ENCODE results near the gene PHF20.
"Not testable (repeated sequence)": the region's sequence is repeated elsewhere in the genome, so short reads cannot be mapped to it uniquely, and the experiment has no call there.

PHF20 gene

GRCh38 chr20:35910254-35910653, 138.4 kb downstream of the PHF20 start:
- in situ Hi-C loops (cut with MboI; ENCODE audit: low sequenced_read_pairs) = no loop called here

GRCh38 chr20:35912881-35913280, 141.1 kb downstream of the PHF20 start:
- in situ Hi-C loops (cut with MboI; ENCODE audit: low sequenced_read_pairs) = no loop called here

GRCh38 chr20:35917077-35917476, 145.3 kb downstream of the PHF20 start:
- in situ Hi-C loops (cut with MboI; ENCODE audit: low sequenced_read_pairs) = no loop called here

DNA sequence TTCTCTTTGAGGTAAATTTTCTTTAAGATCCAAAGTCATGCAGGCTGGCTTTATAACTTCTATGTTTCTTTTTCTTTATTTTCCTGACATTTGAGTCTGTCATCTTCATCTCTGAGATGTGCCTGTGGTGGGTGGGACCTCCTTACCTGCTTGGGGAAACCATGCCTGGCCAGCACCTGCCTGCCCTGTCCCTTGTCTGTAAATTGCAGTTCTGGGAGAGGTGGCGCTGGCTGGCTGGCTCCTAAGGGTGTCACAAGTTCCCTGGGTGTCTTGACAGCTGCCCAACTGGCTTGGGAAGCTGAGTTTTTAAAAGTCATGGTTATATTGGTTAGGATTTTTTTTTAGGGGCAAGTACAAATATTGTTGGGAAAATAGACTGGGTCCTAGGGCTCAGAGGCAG, 146.2 kb downstream of the PHF20 start:
- in situ Hi-C loops (cut with MboI; ENCODE audit: low sequenced_read_pairs) = no loop called here

DNA sequence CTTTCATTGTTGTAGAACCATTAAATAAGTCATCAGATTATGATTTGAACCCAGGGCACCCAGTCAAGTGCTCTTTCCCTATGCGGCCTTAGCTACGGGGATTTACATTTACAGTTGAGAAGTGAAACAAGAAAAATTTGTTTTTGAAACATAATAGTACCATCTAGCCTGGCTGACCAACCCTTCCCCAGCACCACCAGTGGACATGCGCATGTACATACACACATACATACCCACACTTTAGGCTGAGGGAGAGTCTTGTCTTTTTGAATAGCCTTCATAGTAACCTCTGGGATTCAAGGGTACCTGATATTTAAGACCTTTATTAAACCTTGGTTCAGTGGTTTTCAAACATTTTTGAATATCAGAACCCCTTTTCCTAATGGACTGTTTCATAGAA, 148.7 kb downstream of the PHF20 start:
- in situ Hi-C loops (cut with MboI; ENCODE audit: low sequenced_read_pairs) = no loop called here

- in situ Hi-C loops (cut with MboI; ENCODE audit: low sequenced_read_pairs) = no loop called here
Measured at GRCh38 chr20:35929301-35929700, 157.5 kb downstream of the PHF20 start.

DNA sequence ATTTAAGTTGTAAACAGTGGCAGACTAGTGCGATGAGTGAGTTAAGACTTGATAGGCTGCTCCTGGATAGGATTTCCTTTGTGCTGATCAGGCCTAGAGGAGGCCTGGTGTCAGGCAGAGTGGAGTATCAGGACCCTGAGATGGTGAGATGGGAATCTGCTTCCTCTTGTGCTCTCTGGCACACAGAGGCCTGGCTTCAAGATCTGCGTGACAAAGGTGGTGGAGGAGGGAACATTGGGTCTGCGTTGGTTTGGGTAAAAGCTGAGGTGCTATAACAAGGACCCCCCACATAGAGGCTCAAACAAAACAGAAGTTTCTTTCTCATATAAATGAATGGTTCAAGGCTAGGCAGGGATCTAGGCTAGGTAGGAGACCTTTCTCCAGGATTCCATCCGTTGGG, 162.2 kb downstream of the PHF20 start:
- in situ Hi-C loops (cut with MboI; ENCODE audit: low sequenced_read_pairs) = no loop called here

GRCh38 chr20:35939264-35939663, 167.4 kb downstream of the PHF20 start:
- in situ Hi-C loops (cut with MboI; ENCODE audit: low sequenced_read_pairs) = no loop called here

- in situ Hi-C loops (cut with MboI; ENCODE audit: low sequenced_read_pairs) = no loop called here
Measured at GRCh38 chr20:35941620-35942019, 169.8 kb downstream of the PHF20 start.

DNA sequence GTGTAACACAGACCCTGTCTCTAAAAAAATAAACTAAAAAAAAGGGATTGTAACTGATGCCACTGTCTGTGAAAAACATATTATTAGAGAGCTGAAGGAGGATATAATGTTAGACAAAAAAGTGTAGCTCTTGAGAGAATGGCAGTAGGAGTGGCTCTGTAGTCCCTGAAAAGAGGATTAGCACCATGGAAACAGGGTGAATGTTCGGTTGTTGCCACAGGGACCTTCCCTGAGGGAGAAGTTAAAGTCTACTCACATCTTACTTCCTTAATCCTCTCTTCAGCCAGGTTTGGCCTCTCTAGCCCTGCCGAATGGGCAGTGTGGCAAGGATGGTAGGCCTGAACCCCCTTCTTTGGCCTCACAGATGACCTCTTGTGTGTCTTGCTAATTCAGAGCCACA, 170.4 kb downstream of the PHF20 start:
- in situ Hi-C loops (cut with MboI; ENCODE audit: low sequenced_read_pairs) = no loop called here

GRCh38 chr20:35947489-35947888, 175.7 kb downstream of the PHF20 start:
- in situ Hi-C loops (cut with MboI; ENCODE audit: low sequenced_read_pairs) = no loop called here

DNA sequence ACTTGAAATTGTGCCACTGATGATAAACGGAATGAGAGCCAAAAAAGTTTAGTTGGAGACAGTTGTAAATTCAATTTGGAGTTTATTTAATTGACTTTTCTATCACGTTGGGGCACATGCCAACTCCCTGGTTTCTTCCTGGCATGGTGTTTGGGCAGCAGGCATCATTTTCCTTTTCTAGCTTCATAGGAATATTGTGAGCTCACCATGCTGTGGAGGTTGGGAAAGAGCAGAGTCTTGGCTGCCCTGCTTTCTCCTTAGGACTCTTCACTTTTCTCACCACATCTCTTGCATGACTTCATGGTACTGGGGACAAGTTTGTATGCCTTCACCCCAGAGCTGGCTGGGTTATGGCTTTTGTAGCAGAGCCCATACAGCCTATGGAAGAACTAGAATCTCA, 176.1 kb downstream of the PHF20 start:
- in situ Hi-C loops (cut with MboI; ENCODE audit: low sequenced_read_pairs) = no loop called here

- in situ Hi-C loops (cut with MboI; ENCODE audit: low sequenced_read_pairs) = no loop called here
Measured at GRCh38 chr20:35950093-35950492, 178.3 kb downstream of the PHF20 start.

DNA sequence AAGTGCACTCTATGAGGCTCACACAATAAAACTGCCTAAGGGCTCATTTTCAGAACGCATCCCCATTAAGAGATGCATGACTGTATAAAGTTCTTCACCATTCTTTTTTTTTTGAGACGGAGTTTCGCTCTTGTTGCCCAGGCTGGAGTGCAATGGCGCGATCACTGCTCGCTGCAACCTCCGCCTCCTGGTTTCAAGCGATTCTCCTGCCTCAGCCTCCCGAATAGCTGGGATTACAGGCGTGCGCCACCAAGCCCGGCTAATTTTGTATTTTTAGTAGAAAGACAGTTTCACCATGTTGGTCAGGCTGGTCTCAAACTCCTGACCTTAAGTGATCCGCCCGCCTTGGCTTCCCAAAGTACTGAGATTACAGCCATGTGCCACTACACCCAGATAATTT, 180.3 kb downstream of the PHF20 start:
- in situ Hi-C loops (cut with MboI; ENCODE audit: low sequenced_read_pairs) = not testable (repeated sequence)

DNA sequence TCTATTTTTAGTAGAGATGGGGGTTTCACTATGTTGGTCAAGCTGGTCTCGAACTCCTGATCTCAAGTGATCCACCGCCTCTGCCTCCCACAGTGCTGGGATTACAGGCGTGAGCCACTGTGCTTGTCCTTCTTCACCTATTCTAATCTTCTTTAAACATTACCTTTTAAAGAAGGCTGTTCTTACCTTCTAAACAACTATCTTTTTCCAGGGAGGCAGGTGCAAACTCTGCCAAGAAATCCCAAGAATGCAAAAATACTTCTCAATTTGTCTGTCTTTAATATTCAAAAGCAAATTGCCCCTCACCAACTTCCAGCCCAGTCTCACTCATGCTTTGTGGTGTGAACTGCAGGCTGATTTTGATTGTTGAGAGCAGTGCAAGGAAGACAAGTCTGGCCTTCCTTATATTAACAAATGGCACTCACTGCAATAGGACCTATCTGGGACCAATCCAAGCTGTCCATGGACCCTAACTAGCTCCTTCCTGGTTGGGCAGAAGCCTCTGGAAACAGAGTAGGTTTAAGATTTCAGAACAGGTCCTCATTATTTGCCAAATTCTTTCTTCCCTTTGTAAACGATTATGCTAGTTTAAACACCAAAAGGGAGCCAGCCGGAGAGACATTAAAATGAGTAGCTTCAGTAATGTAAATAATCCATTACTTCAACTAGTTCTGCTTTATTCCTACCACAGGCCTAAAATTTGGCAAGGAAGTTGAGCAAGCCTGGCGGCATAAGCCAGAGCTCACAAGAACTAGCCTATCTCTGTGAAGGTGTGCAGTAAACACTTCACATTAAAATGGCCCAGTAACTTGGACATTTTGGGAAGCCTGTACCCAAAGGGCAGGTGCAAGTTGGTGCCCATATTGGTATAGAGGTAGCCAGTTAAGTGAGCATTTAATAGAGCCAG, 180.9 kb downstream of the PHF20 start:
- in situ Hi-C loops (cut with MboI; ENCODE audit: low sequenced_read_pairs) = no loop called here

GRCh38 chr20:35953387-35954199, 181.8 kb downstream of the PHF20 start:
- in situ Hi-C loops (cut with MboI; ENCODE audit: low sequenced_read_pairs) = no loop called here

GRCh38 chr20:35954200-35954906, 182.5 kb downstream of the PHF20 start, which contains the start of gene SCAND1:
TSS of gene SCAND1 (minus strand) at chr20:35954502. CDS start at chr20:35954284, 218 bp downstream.
- in situ Hi-C loops (cut with MboI; ENCODE audit: low sequenced_read_pairs) = no loop called here

GRCh38 chr20:35954907-35955251, 183.1 kb downstream of the PHF20 start:
- in situ Hi-C loops (cut with MboI; ENCODE audit: low sequenced_read_pairs) = no loop called here

DNA sequence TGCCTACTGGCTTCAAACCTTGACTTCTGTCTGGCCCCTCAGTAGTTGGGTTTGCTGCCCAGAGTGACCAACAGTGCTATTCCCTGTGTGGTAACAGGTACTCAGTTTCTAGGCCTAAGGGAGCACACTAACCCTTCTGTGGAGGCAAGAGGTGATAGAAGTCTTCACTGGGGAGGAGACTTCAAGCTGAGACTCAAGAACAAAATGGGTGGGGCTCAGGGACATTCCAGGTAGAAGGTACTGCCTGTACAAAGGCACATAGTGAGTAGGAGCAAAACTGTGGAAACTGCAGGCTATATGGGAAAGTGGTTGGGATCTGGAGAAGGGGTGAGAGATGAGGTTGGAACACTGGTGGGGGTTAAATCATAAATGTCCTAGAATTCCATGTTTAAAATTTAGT, 184.8 kb downstream of the PHF20 start:
- in situ Hi-C loops (cut with MboI; ENCODE audit: low sequenced_read_pairs) = no loop called here

GRCh38 chr20:35959291-35959690, 187.5 kb downstream of the PHF20 start:
- in situ Hi-C loops (cut with MboI; ENCODE audit: low sequenced_read_pairs) = not testable (repeated sequence)

GRCh38 chr20:35963878-35964277, 192.1 kb downstream of the PHF20 start:
- in situ Hi-C loops (cut with MboI; ENCODE audit: low sequenced_read_pairs) = no loop called here

Measured in HL-60/S4 treated with phorbol 12-myristate 13-acetate at 8.2 ng/mL for 4 days and 3 days (cell line).